SU-DHL-6 (cell line): ENCODE data around the gene GPC1.
"Not testable (repeated sequence)": the region's sequence is repeated elsewhere in the genome, so short reads cannot be mapped to it uniquely, and the experiment has no call there.

Experiments
- H2AFZ ChIP-seq: fragments of 200-600 bp; sonication (generic); 2 replicates; pipeline ENCODE4 v1.6.1; 2014; ENCODE audit warnings: low read depth, mild to moderate bottlenecking, moderate library complexity, mixed read lengths, antibody characterized with exemption, low read length; ENCODE audit not compliant: severe bottlenecking
- H3F3A ChIP-seq: fragments of 200-600 bp; shearing (Covaris generic); 2 replicates; pipeline ENCODE4 v1.6.0; 2016; ENCODE audit warnings: antibody characterized with exemption, mild to moderate bottlenecking; ENCODE audit not compliant: insufficient read depth
- H3K27ac ChIP-seq: fragments of 200-600 bp; sonication (generic); 2 replicates; pipeline ENCODE4 v1.5.1; 2016; ENCODE audit warnings: low read depth, mild to moderate bottlenecking, low read length, moderate library complexity, mixed read lengths
- H3K27me3 ChIP-seq: fragments of 200-600 bp; sonication (generic), shearing (Covaris generic); 2 replicates; pipeline ENCODE4 v1.6.0; 2014; ENCODE audit warnings: mild to moderate bottlenecking, low read length
- H3K36me3 ChIP-seq: fragments of 200-600 bp; sonication (generic); 2 replicates; pipeline ENCODE4 v1.6.1; 2014; ENCODE audit warnings: mild to moderate bottlenecking, low read length, mixed read lengths
- H3K4me2 ChIP-seq: fragments of 300-600, 200-600 bp; shearing (Covaris generic), sonication (generic); 2 replicates; pipeline ENCODE4 v1.6.0; 2014; ENCODE audit warnings: low read length, low read depth, mild to moderate bottlenecking; ENCODE audit not compliant: poor library complexity, severe bottlenecking
- H3K4me3 ChIP-seq: fragments of 200-600 bp; sonication (generic); 2 replicates; pipeline ENCODE4 v1.5.1; 2014; ENCODE audit warnings: antibody characterized with exemption, low read length, mild to moderate bottlenecking, mixed read lengths; ENCODE audit not compliant: insufficient read depth, poor library complexity, severe bottlenecking
- H3K79me2 ChIP-seq: fragments of 200-600 bp; sonication (generic); 2 replicates; pipeline ENCODE4 v1.6.1; 2014; ENCODE audit warnings: mild to moderate bottlenecking, low read length, moderate library complexity; ENCODE audit not compliant: insufficient read depth
- H3K9ac ChIP-seq: fragments of 200-600 bp; sonication (generic); 2 replicates; pipeline ENCODE4 v1.7.0; 2014; ENCODE audit warnings: mild to moderate bottlenecking, low read length
- H3K9me2 ChIP-seq: fragments of 200-600 bp; sonication (generic); replicated peaks from 2 replicates; pipeline ENCODE4 v1.6.1; 2014; ENCODE audit warnings: low read length; ENCODE audit not compliant: insufficient read depth
- H3K9me3 ChIP-seq: fragments of 200-600 bp; sonication (generic); 2 replicates; pipeline ENCODE4 v1.6.1; 2014; ENCODE audit warnings: low read length, mixed read lengths; ENCODE audit not compliant: insufficient read depth
- H4K20me1 ChIP-seq: fragments of 200-600 bp; sonication (generic); 2 replicates; pipeline ENCODE4 v1.6.1; 2014; ENCODE audit warnings: low read depth, mild to moderate bottlenecking, antibody characterized with exemption, low read length, moderate library complexity, mixed read lengths
- CTCF ChIP-seq: fragments of 200-600 bp; sonication (generic); IDR thresholded peaks from one replicate; pipeline ENCODE4 v1.5.1; 2017; ENCODE audit warnings: antibody characterized with exemption, mild to moderate bottlenecking, low read length, moderate library complexity; ENCODE audit not compliant: insufficient read depth, poor library complexity, severe bottlenecking
- EZH2phosphoT487 ChIP-seq: fragments of 200-600 bp; sonication (generic), shearing (Covaris generic); conservative IDR thresholded peaks from 2 replicates; pipeline ENCODE4 v1.6.1; 2018; ENCODE audit warnings: mild to moderate bottlenecking, antibody characterized with exemption, low read length, moderate library complexity, mixed read lengths

The GPC1 gene

GRCh38 chr2:240491483-240491882 lies 56.0 kb downstream of the GPC1 start:
- Histone ChIP-seq H3F3A (no peaks in the 10 kb centered on the region), H3K9ac (no peak overlapping the region), H3K9me2 (no peaks in the 10 kb centered on the region), H4K20me1 (no peaks in the 10 kb centered on the region), H3K4me3 (no peak overlapping the region), H3K36me3 (0 out of 2 replicates have a peak, but pooled peaks cover 5% of the 10 kb centered on the region), H3K4me2 (no peak overlapping the region), H3K27me3 (no peaks in the 10 kb centered on the region), H3K9me3 (peaks cover 18% of the 10 kb centered on the region; the same call in 1 of the 2 replicates), H3K79me2 (no peaks in the 10 kb centered on the region), H2AFZ (no peak overlapping the region), H3K27ac (no peak overlapping the region)
- TF ChIP-seq EZH2phosphoT487 (no peak), CTCF (no peak)

GRCh38 chr2:240494194-240494793 lies 58.8 kb downstream of the GPC1 start:
- Histone ChIP-seq H3K27me3 (no peaks in the 10 kb centered on the region), H3F3A (no peaks in the 10 kb centered on the region), H3K79me2 (no peaks in the 10 kb centered on the region), H3K36me3 (0 out of 2 replicates have a peak, but pooled peaks cover 5% of the 10 kb centered on the region), H3K9me3 (peaks cover 18% of the 10 kb centered on the region; the same call in 1 of the 2 replicates), H3K9ac (no peak overlapping the region), H3K9me2 (no peaks in the 10 kb centered on the region), H3K4me2 (no peak overlapping the region), H3K4me3 (no peak overlapping the region), H3K27ac (no peak overlapping the region), H4K20me1 (no peaks in the 10 kb centered on the region), H2AFZ (no peak overlapping the region)
- no peak for TF ChIP-seq EZH2phosphoT487
- TF ChIP-seq CTCF: no peak

DNA sequence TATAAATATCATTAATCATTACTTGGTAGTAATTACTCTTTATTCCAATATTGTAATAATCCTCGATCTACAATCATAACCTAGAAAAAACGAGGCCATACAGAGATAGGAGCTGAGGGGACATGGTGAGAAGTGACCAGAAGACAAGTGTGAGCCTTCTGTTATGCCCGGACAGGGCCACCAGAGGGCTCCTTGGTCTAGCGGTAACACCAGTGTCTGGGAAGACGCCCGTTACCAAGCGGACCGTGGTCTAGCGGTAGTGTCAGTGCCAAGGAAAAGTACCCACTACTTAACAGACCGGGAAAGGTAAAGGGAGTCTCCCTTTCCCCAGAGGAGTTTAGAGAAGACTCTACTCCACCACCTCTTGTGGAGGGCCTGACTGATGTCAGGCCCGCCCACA lies 59.5 kb downstream of the GPC1 start:
- not testable (repeated sequence) for H3K9me2 ChIP-seq, H3K27ac ChIP-seq, H3K36me3 ChIP-seq, H3K4me2 ChIP-seq, H3K4me3 ChIP-seq, H3F3A ChIP-seq, H4K20me1 ChIP-seq, H3K27me3 ChIP-seq, H2AFZ ChIP-seq, H3K79me2 ChIP-seq, H3K9ac ChIP-seq
- H3K9me3 ChIP-seq: peaks cover 13% of the 10 kb centered on the region; the same call in 1 of the 2 replicates

- not testable (repeated sequence) for H3K9me2 ChIP-seq, H3K4me3 ChIP-seq, H3K9me3 ChIP-seq, H3K36me3 ChIP-seq, H3F3A ChIP-seq, H3K27ac ChIP-seq, H3K9ac ChIP-seq, H3K27me3 ChIP-seq, H3K79me2 ChIP-seq, H4K20me1 ChIP-seq, H2AFZ ChIP-seq, H3K4me2 ChIP-seq
These were observed 61.6 kb downstream of the GPC1 start for GRCh38 chr2:240497082-240497481.
